Ascending aorta (tissue), 2 donors: ENCODE results near the gene CCDC77. TPM values are rescaled to one million over a fixed set of nuclear protein-coding genes. Genes with fewer than 3 reads are reported as not detected.

Experiments
- DNase-seq, 2 donors: peaks; one replicate each; pipeline ENCODE4 v3.0.0-alpha.2; 2019; ENCODE audit warnings: low spot score in 2 of 2
- H3K27ac ChIP-seq, 2 donors: fragments of 200-600 bp; sonication (generic); one replicate each; pipeline ENCODE4 v1.5.1; 2016 to 2017; ENCODE audit warnings: mild to moderate bottlenecking in 1 of 2
- H3K27me3 ChIP-seq: fragments of 200-600 bp; sonication (generic); one replicate; pipeline ENCODE4 v1.5.1; 2017
- H3K36me3 ChIP-seq, 2 donors: fragments of 200-600 bp; sonication (generic); one replicate each; pipeline ENCODE4 v1.5.1; 2016
- H3K4me1 ChIP-seq, 2 donors: fragments of 200-600 bp; sonication (generic); one replicate each; pipeline ENCODE4 v1.5.1; 2016 to 2017; ENCODE audit warnings: mild to moderate bottlenecking in 1 of 2
- H3K4me3 ChIP-seq, 2 donors: fragments of 200-600 bp; sonication (generic); one replicate each; pipeline ENCODE4 v1.5.1; 2016 to 2017; ENCODE audit warnings: mild to moderate bottlenecking in 1 of 2
- H3K9me3 ChIP-seq, 2 donors: fragments of 200-600 bp; sonication (generic); one replicate each; pipeline ENCODE4 v1.5.1; 2016
- CTCF ChIP-seq, 3 experiments: fragments of 200-600 bp in 2 of 3; fragments of 450-650 bp in 1 of 3; sonication (generic) in 2 of 3; IDR thresholded peaks; one replicate each; pipeline ENCODE4 v1.5.1; 2016 to 2019; ENCODE audit warnings: antibody characterized with exemption in 3 of 3, mild to moderate bottlenecking in 1 of 3, moderate library complexity in 1 of 3
- intact Hi-C: fragments of 100-400 bp; cut with DNase I; formaldehyde crosslinking; loops from one replicate; pipeline ENCODE4 v1.15.1; 2023
- total RNA-seq: library from RNA; depleted of rRNA; stranded (reverse); fragments of >200 nt; gene quantifications from one replicate; pipeline ENCODE4 v1.1.0, GENCODE V29; 2016

The CCDC77 gene
- total RNA-seq, 1 donor from 2014 or later: not detected

DNA sequence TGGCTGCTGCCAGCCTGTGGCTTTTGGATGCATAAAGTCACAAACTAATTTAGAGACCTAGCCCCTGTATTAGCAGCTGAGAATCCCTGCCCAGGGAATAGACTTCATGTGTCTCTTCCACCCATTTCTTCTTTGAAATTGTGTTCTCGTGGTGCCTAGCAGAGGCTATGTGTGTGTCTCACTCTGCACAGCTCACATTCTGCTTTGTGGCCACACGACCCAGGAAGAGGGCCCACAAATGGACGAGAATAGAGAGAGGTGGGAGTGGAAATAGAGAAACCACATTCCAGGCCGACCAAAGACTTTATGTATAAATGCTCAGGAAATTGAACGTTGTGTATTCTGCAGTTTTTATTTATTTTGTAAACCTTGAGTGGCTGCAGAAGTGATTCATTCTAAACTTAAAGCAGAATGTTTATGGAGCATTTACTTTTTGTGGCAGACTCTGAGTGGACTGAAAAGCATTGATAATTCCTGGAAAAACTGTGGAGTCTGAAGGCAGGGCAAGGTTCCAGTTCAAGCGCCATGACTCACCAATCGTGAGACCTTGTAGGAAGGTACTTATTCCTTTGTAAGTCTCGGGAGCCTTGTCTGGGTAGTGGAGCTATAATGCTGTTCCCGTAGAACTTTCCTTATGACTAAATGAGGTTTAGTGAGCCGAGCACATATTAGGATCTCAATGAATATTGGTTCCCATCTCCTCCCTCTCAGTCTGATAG, 67.4 kb downstream of the CCDC77 start:
- Histone ChIP-seq H3K9me3 (no peaks in the 10 kb centered on the region), H3K4me3 (no peak overlapping the region), H3K27me3 (no peaks in the 10 kb centered on the region), H3K4me1 (peaks cover 8 to 44% of the 10 kb centered on the region in 2 donors), H3K27ac (peak overlapping the region; percentile 66 to 79), H3K36me3 (no peaks in the 10 kb centered on the region)
- TF ChIP-seq CTCF (IDR thresholded peaks at IDR 0.05): no peak
- peak in 1 of 2 donors; percentile 78 for DNase-seq
- intact Hi-C loops: loop anchor here (10.0 kb wide), 1 partner anchor 346 kb away; no protein-coding TSS in a partner anchor

GRCh38 chr12:470133-470532, 68.7 kb downstream of the CCDC77 start:
- peaks cover 8 to 42% of the 10 kb centered on the region in 2 donors for H3K4me1 ChIP-seq
- H3K36me3 ChIP-seq: no peaks in the 10 kb centered on the region
- intact Hi-C loops: no loop called here
- no peak overlapping the region for H3K27ac ChIP-seq
- H3K9me3 ChIP-seq: no peaks in the 10 kb centered on the region
- H3K27me3 ChIP-seq: no peaks in the 10 kb centered on the region
- no peak for TF ChIP-seq CTCF (IDR thresholded peaks at IDR 0.05)
- H3K4me3 ChIP-seq: no peak overlapping the region
- DNase-seq: peak in 1 of 2 donors; percentile 30

GRCh38 chr12:473198-473597, 71.8 kb downstream of the CCDC77 start:
- peaks cover 3 to 16% of the 10 kb centered on the region in 2 donors for H3K4me1 ChIP-seq

GRCh38 chr12:473863-474577, 72.6 kb downstream of the CCDC77 start:
- H3K4me3 ChIP-seq: peak overlapping the region in 1 of 2 donors; percentile 4
- intact Hi-C loops: no loop called here
- no peak overlapping the region for H3K27ac ChIP-seq
- no peaks in the 10 kb centered on the region for H3K27me3 ChIP-seq
- H3K4me1 ChIP-seq: peaks cover 0 to 16% of the 10 kb centered on the region in 2 donors
- no peaks in the 10 kb centered on the region for H3K36me3 ChIP-seq
- peak in 1 of 2 donors; percentile 30 for DNase-seq
- TF ChIP-seq CTCF (IDR thresholded peaks at IDR 0.05): no peak
- no peaks in the 10 kb centered on the region for H3K9me3 ChIP-seq

More at GRCh38 chr12:473198-473597, 71.8 kb downstream of the CCDC77 start:
- intact Hi-C loops: no loop called here
- Histone ChIP-seq H3K27ac (peak overlapping the region; percentile 22 to 39), H3K36me3 (no peaks in the 10 kb centered on the region), H3K4me3 (no peak overlapping the region), H3K27me3 (no peaks in the 10 kb centered on the region), H3K9me3 (no peaks in the 10 kb centered on the region)
- TF ChIP-seq CTCF (IDR thresholded peaks at IDR 0.05): no peak
- peak in 1 of 2 donors; percentile 53 for DNase-seq

DNA sequence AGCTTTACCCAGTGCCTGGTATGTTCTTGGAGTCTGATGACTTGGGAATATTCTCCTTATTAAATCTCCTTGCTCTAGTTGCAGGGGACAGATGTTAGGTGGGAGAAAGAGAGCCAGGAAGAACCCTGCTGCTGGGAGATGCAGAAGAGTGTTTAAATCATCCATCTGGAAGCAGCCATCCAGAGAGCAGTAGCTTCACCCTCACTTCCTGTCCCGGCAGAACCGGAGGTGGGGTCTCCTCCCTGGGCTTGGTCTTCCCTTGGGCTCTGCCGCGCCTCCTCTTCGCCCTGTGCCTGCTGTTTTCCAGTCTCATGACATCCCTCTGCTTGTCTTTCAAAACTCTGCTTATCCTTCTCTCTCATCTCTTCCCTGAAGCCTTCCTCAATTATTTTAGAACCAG, 73.8 kb downstream of the CCDC77 start:
- no peaks in the 10 kb centered on the region for H3K27me3 ChIP-seq
- no peaks in the 10 kb centered on the region for H3K9me3 ChIP-seq
- TF ChIP-seq CTCF (IDR thresholded peaks at IDR 0.05): no peak
- H3K36me3 ChIP-seq: no peaks in the 10 kb centered on the region
- intact Hi-C loops: no loop called here
- peak in 1 of 2 donors; percentile 53 for DNase-seq
- peaks cover 0 to 24% of the 10 kb centered on the region in 2 donors for H3K4me1 ChIP-seq
- no peak overlapping the region for H3K4me3 ChIP-seq
- H3K27ac ChIP-seq: no peak overlapping the region
